Stimulated activated CD4-positive, alpha-beta T cell treated with anti-CD3 and anti-CD28 coated beads, Interleukin-1b, Interleukin-23, amount 100 ng/mL, for 1 hour (primary cell): ENCODE results near the gene PLCB4.

Source experiments
- DNase-seq, 2 donors: peaks; one replicate each; pipeline ENCODE4 v3.0.0-alpha.2; 2020; ENCODE audit warnings: low read depth in 2 of 2

Gene PLCB4

GRCh38 chr20:9493803-9494202, 424.9 kb downstream of the PLCB4 start:
- DNase-seq = no peak

- no peak for DNase-seq
These were observed 426.8 kb downstream of the PLCB4 start for GRCh38 chr20:9495701-9496100.

GRCh38 chr20:9496155-9496554, 427.3 kb downstream of the PLCB4 start:
- no peak for DNase-seq

GRCh38 chr20:9498322-9498721, 429.4 kb downstream of the PLCB4 start:
- no peak for DNase-seq

GRCh38 chr20:9499126-9499899, 430.4 kb downstream of the PLCB4 start:
- no peak for DNase-seq

- no peak for DNase-seq
These were observed 431.2 kb downstream of the PLCB4 start for GRCh38 chr20:9500121-9500520.

- DNase-seq = no peak
These were observed 432.6 kb downstream of the PLCB4 start for GRCh38 chr20:9501473-9501872.

GRCh38 chr20:9503526-9504245, 434.8 kb downstream of the PLCB4 start:
- DNase-seq = no peak

- DNase-seq = no peak
These were observed 437.5 kb downstream of the PLCB4 start for GRCh38 chr20:9506280-9506821.

GRCh38 chr20:9506964-9507369, 438.1 kb downstream of the PLCB4 start:
- no peak for DNase-seq

GRCh38 chr20:9507544-9508239, 438.8 kb downstream of the PLCB4 start:
- no peak for DNase-seq

GRCh38 chr20:9508240-9508661, 439.4 kb downstream of the PLCB4 start:
- DNase-seq = no peak

GRCh38 chr20:9508696-9509178, 439.9 kb downstream of the PLCB4 start:
- DNase-seq = no peak

- DNase-seq = no peak
These were observed 440.4 kb downstream of the PLCB4 start for GRCh38 chr20:9509246-9509645.

GRCh38 chr20:9510911-9511310, 442.0 kb downstream of the PLCB4 start:
- DNase-seq = no peak

GRCh38 chr20:9514072-9514460, 445.2 kb downstream of the PLCB4 start:
- no peak for DNase-seq

- no peak for DNase-seq
These were observed 445.8 kb downstream of the PLCB4 start, which contains the start of gene LAMP5 for GRCh38 chr20:9514461-9515213. TSS of gene LAMP5 (plus strand) at chr20:9514590. CDS start at chr20:9514853, 263 bp downstream.

- DNase-seq = no peak
These were observed 446.3 kb downstream of the PLCB4 start for GRCh38 chr20:9515214-9515585.

- no peak for DNase-seq
These were observed 446.9 kb downstream of the PLCB4 start for GRCh38 chr20:9515741-9516233.

GRCh38 chr20:9516234-9516871, 447.5 kb downstream of the PLCB4 start:
- no peak for DNase-seq
